DOHH2 (cell line): Measurements from ENCODE around the gene IL12RB2.
"Not testable (repeated sequence)": the region's sequence is repeated elsewhere in the genome, so short reads cannot be mapped to it uniquely, and the experiment has no call there.

Experiments
- H3F3A ChIP-seq: fragments of 200-600 bp; sonication (generic), shearing (Covaris generic); 2 replicates; pipeline ENCODE4 v1.6.0; 2016; ENCODE audit warnings: antibody characterized with exemption, mild to moderate bottlenecking; ENCODE audit not compliant: control insufficient read depth, insufficient read depth
- H3K27ac ChIP-seq: fragments of 200-600 bp; sonication (generic); 2 replicates; pipeline ENCODE4 v1.5.1; 2014; ENCODE audit warnings: low read depth, mild to moderate bottlenecking, low read length, moderate library complexity
- H3K27me3 ChIP-seq: fragments of 200-600 bp; sonication (generic); 2 replicates; pipeline ENCODE4 v1.6.1; 2014; ENCODE audit warnings: mild to moderate bottlenecking, low read length, mixed read lengths; ENCODE audit not compliant: control insufficient read depth
- H3K36me3 ChIP-seq: fragments of 200-600 bp; sonication (generic); 2 replicates; pipeline ENCODE4 v1.6.1; 2014; ENCODE audit warnings: mild to moderate bottlenecking, low read length, moderate library complexity, mixed read lengths; ENCODE audit not compliant: control insufficient read depth
- H3K4me1 ChIP-seq: fragments of 200-600 bp; sonication (generic); 2 replicates; pipeline ENCODE4 v1.6.1; 2014; ENCODE audit warnings: mild to moderate bottlenecking, low read length, mixed read lengths; ENCODE audit not compliant: control insufficient read depth
- H3K4me2 ChIP-seq: fragments of 200-600 bp; sonication (generic); 2 replicates; pipeline ENCODE4 v1.6.0; 2014; ENCODE audit warnings: mild to moderate bottlenecking, low read length, moderate library complexity
- H3K4me3 ChIP-seq: fragments of 200-600 bp; sonication (generic); 2 replicates; pipeline ENCODE4 v1.5.1; 2014; ENCODE audit warnings: mild to moderate bottlenecking, low read length, mixed read lengths
- H3K79me2 ChIP-seq: fragments of 200-600 bp; sonication (generic); 2 replicates; pipeline ENCODE4 v1.6.1; 2014; ENCODE audit warnings: mild to moderate bottlenecking, low read length, mixed read lengths; ENCODE audit not compliant: control insufficient read depth
- H3K9me2 ChIP-seq: fragments of 200-600 bp; sonication (generic); replicated peaks from 2 replicates; pipeline ENCODE4 v1.6.1; 2014; ENCODE audit warnings: mild to moderate bottlenecking, low read length, mixed read lengths; ENCODE audit not compliant: control insufficient read depth
- H3K9me3 ChIP-seq: fragments of 200-600 bp; sonication (generic); 2 replicates; pipeline ENCODE4 v1.6.1; 2014; ENCODE audit warnings: antibody characterized with exemption, low read length, mixed read lengths; ENCODE audit not compliant: control insufficient read depth, insufficient read depth
- H4K20me1 ChIP-seq: fragments of 200-600 bp; sonication (generic); 2 replicates; pipeline ENCODE4 v1.6.0; 2014; ENCODE audit warnings: low read depth, mild to moderate bottlenecking, antibody characterized with exemption, low read length, moderate library complexity; ENCODE audit not compliant: control insufficient read depth, insufficient read depth
- EZH2phosphoT487 ChIP-seq: fragments of 200-600 bp; sonication (generic); IDR thresholded peaks from 2 replicates; pipeline ENCODE4 v1.6.1; 2017; ENCODE audit warnings: borderline replicate concordance, mild to moderate bottlenecking, antibody characterized with exemption, low read length, moderate library complexity, mixed read lengths
- TF ChIP-seq, protein P1 (sequence below): fragments of 200-600 bp; sonication (generic); IDR thresholded peaks from one replicate; pipeline ENCODE4 v1.5.1; 2014; ENCODE audit warnings: antibody characterized with exemption, mild to moderate bottlenecking, low read depth, low read length; ENCODE audit not compliant: poor library complexity, severe bottlenecking

Gene IL12RB2

DNA sequence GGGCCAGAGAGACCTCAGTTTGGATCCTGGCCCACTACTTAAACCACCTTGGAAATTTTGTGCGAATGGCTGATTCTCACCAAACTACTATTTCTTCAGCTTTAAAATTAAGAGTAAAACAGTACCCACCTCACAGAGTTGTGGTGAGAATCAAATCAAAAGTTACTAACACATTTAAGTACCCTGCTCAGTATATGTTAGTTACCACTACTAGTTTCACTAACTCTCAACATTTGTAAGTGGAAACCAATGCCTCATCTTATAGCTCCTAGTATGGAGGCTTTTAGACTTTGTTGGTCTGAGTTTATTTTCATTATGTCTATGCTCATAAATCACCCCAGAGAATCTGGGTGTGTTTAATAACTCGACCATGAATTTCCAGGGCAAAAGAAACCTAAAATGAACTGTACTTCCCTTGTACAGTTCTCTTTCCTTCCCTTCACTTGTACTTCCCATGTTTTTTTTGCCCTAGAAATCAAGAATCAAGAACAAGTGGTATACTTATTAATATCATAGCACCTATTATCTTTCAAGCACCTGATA is 134.1 kb downstream of the IL12RB2 start:
- H3K36me3 ChIP-seq, result no peaks in the 10 kb centered on the region
- H3K9me3 ChIP-seq, result no peaks in the 10 kb centered on the region
- no peaks in the 10 kb centered on the region; the same call in 1 of the 2 replicates for H3K27me3 ChIP-seq
- no peak overlapping the region for H3K27ac ChIP-seq
- no peak overlapping the region for H3K4me2 ChIP-seq
- no peaks in the 10 kb centered on the region for H4K20me1 ChIP-seq
- H3K4me1 ChIP-seq, result no peaks in the 10 kb centered on the region
- H3K9me2 ChIP-seq, result no peaks in the 10 kb centered on the region
- H3K79me2 ChIP-seq, result no peaks in the 10 kb centered on the region
- H3K4me3 ChIP-seq, result no peak overlapping the region
- H3F3A ChIP-seq, result no peaks in the 10 kb centered on the region
- TF ChIP-seq, protein P1, sequence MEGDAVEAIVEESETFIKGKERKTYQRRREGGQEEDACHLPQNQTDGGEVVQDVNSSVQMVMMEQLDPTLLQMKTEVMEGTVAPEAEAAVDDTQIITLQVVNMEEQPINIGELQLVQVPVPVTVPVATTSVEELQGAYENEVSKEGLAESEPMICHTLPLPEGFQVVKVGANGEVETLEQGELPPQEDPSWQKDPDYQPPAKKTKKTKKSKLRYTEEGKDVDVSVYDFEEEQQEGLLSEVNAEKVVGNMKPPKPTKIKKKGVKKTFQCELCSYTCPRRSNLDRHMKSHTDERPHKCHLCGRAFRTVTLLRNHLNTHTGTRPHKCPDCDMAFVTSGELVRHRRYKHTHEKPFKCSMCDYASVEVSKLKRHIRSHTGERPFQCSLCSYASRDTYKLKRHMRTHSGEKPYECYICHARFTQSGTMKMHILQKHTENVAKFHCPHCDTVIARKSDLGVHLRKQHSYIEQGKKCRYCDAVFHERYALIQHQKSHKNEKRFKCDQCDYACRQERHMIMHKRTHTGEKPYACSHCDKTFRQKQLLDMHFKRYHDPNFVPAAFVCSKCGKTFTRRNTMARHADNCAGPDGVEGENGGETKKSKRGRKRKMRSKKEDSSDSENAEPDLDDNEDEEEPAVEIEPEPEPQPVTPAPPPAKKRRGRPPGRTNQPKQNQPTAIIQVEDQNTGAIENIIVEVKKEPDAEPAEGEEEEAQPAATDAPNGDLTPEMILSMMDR, result no peak
- TF ChIP-seq EZH2phosphoT487, result no peak

DNA sequence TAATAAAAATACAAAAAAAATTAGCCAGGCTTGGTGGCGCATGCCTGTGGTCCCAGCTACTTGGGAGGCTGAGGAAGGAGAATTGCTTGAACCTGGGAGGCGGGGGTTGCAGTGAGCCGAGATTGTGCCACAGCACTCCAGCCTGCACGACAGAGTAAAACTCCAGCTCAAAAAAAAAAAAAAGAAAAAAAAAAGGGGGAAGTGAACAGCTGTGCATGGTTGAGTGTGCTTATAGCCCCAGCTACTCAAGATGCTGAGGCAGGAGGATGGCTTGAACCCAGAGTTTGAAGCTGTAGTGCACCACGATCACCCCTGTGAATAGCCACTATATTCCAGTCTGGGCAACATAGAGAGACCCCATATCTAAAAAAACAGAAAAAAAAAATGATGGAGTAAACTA is 138.3 kb downstream of the IL12RB2 start:
- H4K20me1 ChIP-seq, H3K9me3 ChIP-seq, H3K4me3 ChIP-seq, H3K9me2 ChIP-seq, H3F3A ChIP-seq, H3K4me2 ChIP-seq, H3K27ac ChIP-seq, H3K36me3 ChIP-seq, H3K27me3 ChIP-seq, H3K4me1 ChIP-seq, H3K79me2 ChIP-seq: not testable (repeated sequence)
